GM12878 (cell line): ENCODE results near the gene DPP4. TPM values are rescaled to one million over a fixed set of nuclear protein-coding genes. Genes with fewer than 3 reads are reported as not detected.
A peak's percentile ranks its signal among the peaks of the same experiment; 100 is the strongest.

Experiments used
- ATAC-seq: fragments of 200-7000 bp; cut with Tn5 transposase; 3 replicates; pipeline ENCODE4 v1.9.1; 2020; ENCODE audit warnings: mild to moderate bottlenecking, moderate library complexity
- BruUV-seq: library from RNA; stranded (reverse); fragments of 400-500 nt; replicated peaks from 2 replicates; lab custom pipeline; 2021; lab: Mats Ljungman, UMichigan
- CTCF ChIA-PET: fragments of 300-600 bp; sonication (Branson Sonifier 250); formaldehyde crosslinking; extraction: SDS; loops from one replicate; lab custom pipeline; 2021; ENCODE audit warnings: inconsistent platforms; lab: Yijun Ruan, JAX
- POLR2A ChIA-PET: fragments of 350-600 bp; formaldehyde crosslinking; extraction: SDS; loops from one replicate; lab custom pipeline; 2021; ENCODE audit warnings: inconsistent platforms; lab: Charles Lee
- RAD21 ChIA-PET: fragments of 300-600 bp; sonication (Branson Sonifier 250); formaldehyde crosslinking; loops from one replicate; lab custom pipeline; 2023; ENCODE audit warnings: antibody characterized with exemption; ENCODE audit not compliant: unreplicated experiment; lab: Charles Lee
- SMC1A ChIA-PET: fragments of 300-600 bp; sonication (Branson Sonifier 250); formaldehyde crosslinking; loops from one replicate; lab custom pipeline; 2023; ENCODE audit not compliant: unreplicated experiment, uncharacterized antibody; lab: Charles Lee
- DNase-seq: peaks from one replicate; pipeline ENCODE4 v3.0.0-alpha.2; 2011; ENCODE audit warnings: low read depth, low spot score
- FAIRE-seq: peaks from 3 replicates; lab custom pipeline; 2011; peaks lifted over from hg19 to GRCh38; lab: Jason Lieb, UNC
- H2AFZ ChIP-seq: 2 replicates; pipeline ENCODE4 v1.6.0; 2011; ENCODE audit warnings: low read depth, low read length, control low read depth; ENCODE audit not compliant: control insufficient read depth
- H3K27ac ChIP-seq: 2 replicates; pipeline ENCODE4 v1.5.1; 2011; ENCODE audit warnings: control low read depth; ENCODE audit not compliant: control insufficient read depth, insufficient read depth
- H3K27me3 ChIP-seq, 2 experiments: replicated peaks in 1 of 2; 2 replicates each; pipeline versions ENCODE4 v1.6.0 to v1.6.1; 2011; ENCODE audit warnings: low read length in 1 of 2; ENCODE audit not compliant: control insufficient read depth in 2 of 2, insufficient read depth in 2 of 2
- H3K36me3 ChIP-seq, 2 experiments: 2 replicates each; pipeline ENCODE4 v1.5.1; 2011; ENCODE audit warnings: low read length in 1 of 2; ENCODE audit not compliant: control insufficient read depth in 2 of 2, insufficient read depth in 2 of 2
- H3K4me1 ChIP-seq: 2 replicates; pipeline ENCODE4 v1.6.1; 2011; ENCODE audit warnings: mild to moderate bottlenecking, low read length, moderate library complexity, mixed read lengths; ENCODE audit not compliant: control insufficient read depth, insufficient read depth
- H3K4me2 ChIP-seq: 2 replicates; pipeline ENCODE4 v1.6.0; 2011; ENCODE audit warnings: control low read depth; ENCODE audit not compliant: control insufficient read depth, insufficient read depth
- H3K4me3 ChIP-seq: fragments of 200-600 bp; sonication (generic); 2 replicates; pipeline ENCODE4 v1.5.1; 2016
- H3K79me2 ChIP-seq: 2 replicates; pipeline ENCODE4 v1.6.0; 2011; ENCODE audit warnings: low read length; ENCODE audit not compliant: control insufficient read depth, insufficient read depth
- H3K9ac ChIP-seq: 2 replicates; pipeline ENCODE4 v1.8.0; 2011; ENCODE audit warnings: low read length, control low read depth, mixed read lengths; ENCODE audit not compliant: control insufficient read depth, insufficient read depth
- H3K9me3 ChIP-seq: replicated peaks from 3 replicates; pipeline ENCODE4 v1.5.1; 2011; ENCODE audit warnings: mild to moderate bottlenecking, low read length; ENCODE audit not compliant: control insufficient read depth, insufficient read depth
- H4K20me1 ChIP-seq: 2 replicates; pipeline ENCODE4 v1.6.0; 2011; ENCODE audit not compliant: control insufficient read depth, insufficient read depth
- CBX3 ChIP-seq: fragments of 200-600 bp; sonication (generic); IDR thresholded peaks from 2 replicates; pipeline ENCODE4 v1.6.1; 2016; ENCODE audit warnings: low read depth, borderline replicate concordance
- PKNOX1 ChIP-seq: fragments of 450-650 bp; IDR thresholded peaks from 2 replicates; pipeline ENCODE4 v1.6.1; 2016; ENCODE audit warnings: mild to moderate bottlenecking
- TCF3 ChIP-seq: IDR thresholded peaks from 2 replicates; pipeline ENCODE4 v1.6.1; 2012; ENCODE audit warnings: low read depth, mild to moderate bottlenecking, low read length, borderline replicate concordance; ENCODE audit not compliant: insufficient read depth
- WGBS: methylation state at CpG from one replicate; pipeline ENCODE4 v1.1.6; 2016; ENCODE audit warnings: low lambda C conversion rate; ENCODE audit not compliant: insufficient replicate concordance, insufficient coverage; ENCODE audit errors: missing lambda C conversion rate; 5-methylcytosine and 5-hydroxymethylcytosine counted together
- in situ Hi-C: fragments of 300-500 bp; cut with MboI; formaldehyde crosslinking; loops from 9 replicates; pipeline ENCODE4 v1.14.3; 2018; ENCODE audit warnings: mixed read lengths
- intact Hi-C: fragments of 100-400 bp; cut with micrococcal nuclease; formaldehyde crosslinking; loops from one replicate; pipeline ENCODE4 v1.14.2; 2022; ENCODE audit not compliant: unreplicated experiment
- polyA plus RNA-seq, 11 experiments: library from polyadenylated mRNA; depleted of rRNA in 4 of 11; unstranded in 6 of 11; stranded (reverse) in 5 of 11; fragments of >200 nt; fragmentation: Nextera tagmentation in 4 of 11; fragmentation: Illumina TruSeq in 1 of 11; extraction: Ambion mirVana in 4 of 11; extraction: Trizol in 1 of 11; gene quantifications; 1 replicate in 1 of 11; 2 replicates in 10 of 11; pipeline versions ENCODE4 v1.2.1 to v1.2.3, GENCODE V29; 2011 to 2016; ENCODE audit warnings: inconsistent platforms in 2 of 11, missing spikeins in 2 of 11, low read depth in 1 of 11
- total RNA-seq, 4 experiments: library from RNA; depleted of rRNA in 3 of 4; stranded (reverse); fragments of >200 nt in 3 of 4; fragmentation: Illumina TruSeq in 1 of 4; extraction: Trizol in 1 of 4; gene quantifications; 2 replicates each; pipeline versions ENCODE4 v1.2.1 to v1.2.3, GENCODE V29; 2013 to 2021
- TF ChIP-seq, protein P1 (sequence below): fragments of 450-650 bp; IDR thresholded peaks from 2 replicates; pipeline ENCODE4 v1.6.1; 2017; ENCODE audit warnings: mild to moderate bottlenecking, moderate library complexity

The DPP4 gene
- total and polyA plus RNA-seq, 10 of the 15 experiments (the other 5 are each of a cell fraction or from before 2014, with no cell fraction given): 4.1 to 11.4 (median 9.3) TPM

DNA sequence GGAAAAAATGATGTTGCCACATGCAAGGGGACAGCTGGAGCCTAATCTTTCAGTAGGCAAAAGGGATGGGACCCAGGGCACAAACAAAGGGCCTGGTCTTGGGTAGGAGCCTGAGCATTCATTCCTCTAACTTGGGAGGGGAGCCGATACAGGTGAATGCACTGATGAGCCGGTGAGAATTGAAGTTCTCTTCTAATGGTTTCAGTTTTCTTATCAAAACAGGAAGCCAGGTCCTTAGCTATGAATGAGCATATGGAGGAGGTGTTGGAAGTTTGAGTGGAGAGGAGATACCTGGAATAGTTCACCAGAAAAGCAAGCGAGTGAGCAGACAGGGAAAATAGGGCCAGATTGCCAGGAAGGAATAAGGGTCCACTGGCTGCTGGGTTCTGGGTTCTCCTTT lies 10.1 kb downstream of the DPP4 start (continued):
- TF ChIP-seq, protein P1, sequence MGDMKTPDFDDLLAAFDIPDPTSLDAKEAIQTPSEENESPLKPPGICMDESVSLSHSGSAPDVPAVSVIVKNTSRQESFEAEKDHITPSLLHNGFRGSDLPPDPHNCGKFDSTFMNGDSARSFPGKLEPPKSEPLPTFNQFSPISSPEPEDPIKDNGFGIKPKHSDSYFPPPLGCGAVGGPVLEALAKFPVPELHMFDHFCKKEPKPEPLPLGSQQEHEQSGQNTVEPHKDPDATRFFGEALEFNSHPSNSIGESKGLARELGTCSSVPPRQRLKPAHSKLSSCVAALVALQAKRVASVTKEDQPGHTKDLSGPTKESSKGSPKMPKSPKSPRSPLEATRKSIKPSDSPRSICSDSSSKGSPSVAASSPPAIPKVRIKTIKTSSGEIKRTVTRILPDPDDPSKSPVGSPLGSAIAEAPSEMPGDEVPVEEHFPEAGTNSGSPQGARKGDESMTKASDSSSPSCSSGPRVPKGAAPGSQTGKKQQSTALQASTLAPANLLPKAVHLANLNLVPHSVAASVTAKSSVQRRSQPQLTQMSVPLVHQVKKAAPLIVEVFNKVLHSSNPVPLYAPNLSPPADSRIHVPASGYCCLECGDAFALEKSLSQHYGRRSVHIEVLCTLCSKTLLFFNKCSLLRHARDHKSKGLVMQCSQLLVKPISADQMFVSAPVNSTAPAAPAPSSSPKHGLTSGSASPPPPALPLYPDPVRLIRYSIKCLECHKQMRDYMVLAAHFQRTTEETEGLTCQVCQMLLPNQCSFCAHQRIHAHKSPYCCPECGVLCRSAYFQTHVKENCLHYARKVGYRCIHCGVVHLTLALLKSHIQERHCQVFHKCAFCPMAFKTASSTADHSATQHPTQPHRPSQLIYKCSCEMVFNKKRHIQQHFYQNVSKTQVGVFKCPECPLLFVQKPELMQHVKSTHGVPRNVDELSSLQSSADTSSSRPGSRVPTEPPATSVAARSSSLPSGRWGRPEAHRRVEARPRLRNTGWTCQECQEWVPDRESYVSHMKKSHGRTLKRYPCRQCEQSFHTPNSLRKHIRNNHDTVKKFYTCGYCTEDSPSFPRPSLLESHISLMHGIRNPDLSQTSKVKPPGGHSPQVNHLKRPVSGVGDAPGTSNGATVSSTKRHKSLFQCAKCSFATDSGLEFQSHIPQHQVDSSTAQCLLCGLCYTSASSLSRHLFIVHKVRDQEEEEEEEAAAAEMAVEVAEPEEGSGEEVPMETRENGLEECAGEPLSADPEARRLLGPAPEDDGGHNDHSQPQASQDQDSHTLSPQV: no peak
- TF ChIP-seq CBX3: no peak
- TF ChIP-seq, all 136 proteins: peak for 12

DNA sequence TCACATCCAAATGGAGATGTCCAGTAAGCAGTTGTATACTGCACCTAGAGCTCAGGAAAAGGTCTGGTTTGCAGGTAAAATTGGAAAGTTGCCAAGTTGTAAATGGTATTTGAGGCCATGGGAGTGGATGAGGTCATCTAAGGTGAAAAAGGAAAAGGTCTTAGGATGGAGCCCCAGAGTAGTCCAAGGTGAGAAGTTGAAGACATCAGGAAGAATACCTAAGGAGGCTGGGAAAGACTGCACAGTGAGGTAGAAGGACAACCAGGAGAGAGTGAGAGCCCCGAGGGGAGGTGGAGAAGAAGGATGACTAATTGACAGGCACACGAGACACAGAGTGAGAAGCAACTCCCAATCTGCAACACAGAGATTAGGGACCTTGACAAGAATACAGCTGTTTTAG lies 10.7 kb downstream of the DPP4 start:
- Histone ChIP-seq H3K4me2 (peak overlapping the region; percentile 70), H3K36me3 (no peaks in the 10 kb centered on the region; a peak in 1 of 4 replicates), H3K79me2 (no peaks in the 10 kb centered on the region), H4K20me1 (no peaks in the 10 kb centered on the region), H3K4me1 (peaks cover 42% of the 10 kb centered on the region), H3K9ac (no peak overlapping the region), H2AFZ (no peak overlapping the region), H3K27me3 (no peaks in the 10 kb centered on the region), H3K9me3 (no peaks in the 10 kb centered on the region), H3K27ac (no peak overlapping the region; the same call in 1 of the 2 replicates), H3K4me3 (no peak overlapping the region)
- SMC1A ChIA-PET: interaction anchor here (0.6 to 11.1 kb wide), 2 partner anchors 8 to 115 kb away, joined by 3 to 152 read pairs; partner anchors contain the start of gene DPP4
- CTCF ChIA-PET: interaction anchor here (0.6 to 1.6 kb wide), 4 partner anchors 10 to 62 kb away, joined by 3 to 6 read pairs (median 4); partner anchors contain the start of gene DPP4
- in situ Hi-C loops (no loop called here), intact Hi-C loops (loop anchor here (10.0 kb wide), 1 partner anchor 898 kb away; the partner anchor contains the start of gene TANK)
- no peak for FAIRE-seq
- ATAC-seq: peak; percentile 8; the same call in 2 of the 3 replicates
- TF ChIP-seq PKNOX1: peak; percentile 58; the same call in 1 of the 2 replicates
- TF ChIP-seq TCF3: no peak
- 6% methylated on average over 2 of the region's 2 CpGs for WGBS
- RAD21 ChIA-PET: interaction anchor here (0.5 to 1.8 kb wide), 4 partner anchors 8 to 149 kb away, joined by 3 to 7 read pairs (median 4); partner anchors contain the start of gene DPP4
- DNase-seq: no peak
- BruUV-seq: no TSS peak
- POLR2A ChIA-PET: interaction anchor here (10.6 kb wide), 1 partner anchor 9 kb away, joined by 98 read pairs; the partner anchor contains the start of gene DPP4
